ENCODE data around the gene ARID4A. TPM values are rescaled to one million over a fixed set of nuclear protein-coding genes. Genes with fewer than 3 reads are reported as not detected.
A peak's percentile ranks its signal among the peaks of the same experiment; 100 is the strongest.
"Not testable (repeated sequence)": the region's sequence is repeated elsewhere in the genome, so short reads cannot be mapped to it uniquely, and the experiment has no call there.

The ARID4A gene
- total and polyA plus RNA-seq, 4 donors: 7.3 to 49.3 (median 15.2) TPM

DNA sequence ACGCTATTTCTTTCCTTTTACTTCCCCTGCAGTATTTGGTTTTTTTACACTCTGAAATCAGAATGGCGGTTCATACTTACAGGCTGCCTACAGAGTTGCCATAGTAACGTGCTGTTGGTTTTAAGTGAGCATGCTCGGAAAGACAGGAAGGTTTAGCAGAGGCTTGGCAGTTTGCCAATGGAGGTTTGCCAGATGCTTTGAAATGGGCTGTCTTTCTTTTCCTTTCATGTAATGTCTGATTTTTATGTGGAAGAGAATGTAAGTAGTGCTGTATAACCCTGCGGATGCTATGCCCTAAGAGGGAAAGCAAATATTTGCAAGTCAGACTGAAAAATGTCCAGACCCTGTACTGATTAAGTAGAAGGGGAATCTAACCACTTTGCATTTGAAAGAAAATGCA is 32.8 kb downstream of the ARID4A start:
- Histone ChIP-seq H3K36me3 (ENCODE audit: control insufficient read depth in 4 of 4, insufficient read depth in 4 of 4, low read length in 4 of 4) (peaks cover 5 to 23% (median 14%) of the 10 kb centered on the region in 4 donors), H3K27ac (ENCODE audit: low read depth in 1 of 2, low read length in 1 of 2) (peak overlapping the region in 1 of 2 donors; percentile 45), H3K27me3 (ENCODE audit: control insufficient read depth in 3 of 3, insufficient read depth in 3 of 3, low read length in 2 of 3) (no peaks in the 10 kb centered on the region), H3K4me3 (no peak overlapping the region), H3K9ac (ENCODE audit: insufficient read depth in 1 of 2, low read length in 2 of 2) (peak overlapping the region in 1 of 2 donors; percentile 80), H3K9me3 (ENCODE audit: control insufficient read depth in 4 of 4, insufficient read depth in 3 of 4, low read length in 3 of 4) (no peaks in the 10 kb centered on the region), H3K4me1 (ENCODE audit: control insufficient read depth in 5 of 5, insufficient read depth in 5 of 5, low read length in 5 of 5) (peaks cover 0 to 20% (median 2%) of the 10 kb centered on the region in 5 donors)
- DNase-seq (peak; percentile 98 to 100 (median 100)), ATAC-seq (ENCODE audit: insufficient read depth, low FRiP score) (peak; percentile 41)
- WGBS, 2 donors: 1 to 2% methylated on average over 5 of the region's 5 CpGs
- TF ChIP-seq, protein P1, sequence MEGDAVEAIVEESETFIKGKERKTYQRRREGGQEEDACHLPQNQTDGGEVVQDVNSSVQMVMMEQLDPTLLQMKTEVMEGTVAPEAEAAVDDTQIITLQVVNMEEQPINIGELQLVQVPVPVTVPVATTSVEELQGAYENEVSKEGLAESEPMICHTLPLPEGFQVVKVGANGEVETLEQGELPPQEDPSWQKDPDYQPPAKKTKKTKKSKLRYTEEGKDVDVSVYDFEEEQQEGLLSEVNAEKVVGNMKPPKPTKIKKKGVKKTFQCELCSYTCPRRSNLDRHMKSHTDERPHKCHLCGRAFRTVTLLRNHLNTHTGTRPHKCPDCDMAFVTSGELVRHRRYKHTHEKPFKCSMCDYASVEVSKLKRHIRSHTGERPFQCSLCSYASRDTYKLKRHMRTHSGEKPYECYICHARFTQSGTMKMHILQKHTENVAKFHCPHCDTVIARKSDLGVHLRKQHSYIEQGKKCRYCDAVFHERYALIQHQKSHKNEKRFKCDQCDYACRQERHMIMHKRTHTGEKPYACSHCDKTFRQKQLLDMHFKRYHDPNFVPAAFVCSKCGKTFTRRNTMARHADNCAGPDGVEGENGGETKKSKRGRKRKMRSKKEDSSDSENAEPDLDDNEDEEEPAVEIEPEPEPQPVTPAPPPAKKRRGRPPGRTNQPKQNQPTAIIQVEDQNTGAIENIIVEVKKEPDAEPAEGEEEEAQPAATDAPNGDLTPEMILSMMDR (IDR thresholded peaks at IDR 0.05; ENCODE audit: control extremely low read depth, extremely low read depth): no peak

DNA sequence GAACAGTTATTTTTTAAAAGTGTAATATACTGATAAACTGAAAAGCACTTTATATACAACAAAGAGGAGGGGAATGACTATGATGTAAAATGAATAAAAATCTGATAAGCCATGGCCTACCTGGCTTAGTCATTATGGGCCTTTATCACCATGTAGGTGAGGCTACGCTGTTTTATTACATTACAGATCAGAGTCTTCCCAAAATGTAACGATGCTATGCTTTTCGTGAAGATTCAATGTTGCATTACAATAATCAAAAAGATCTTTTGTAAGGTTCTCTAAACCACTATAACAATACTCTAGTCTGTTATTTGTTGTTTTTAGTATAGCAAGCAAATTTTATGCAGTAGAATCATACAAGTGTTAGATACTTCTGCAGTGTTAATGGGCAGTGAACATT is 34.2 kb downstream of the ARID4A start:
- peaks cover 2 to 20% (median 7%) of the 10 kb centered on the region in 4 donors for H3K36me3 ChIP-seq (ENCODE audit: control insufficient read depth in 4 of 4, insufficient read depth in 4 of 4, low read length in 4 of 4)

DNA sequence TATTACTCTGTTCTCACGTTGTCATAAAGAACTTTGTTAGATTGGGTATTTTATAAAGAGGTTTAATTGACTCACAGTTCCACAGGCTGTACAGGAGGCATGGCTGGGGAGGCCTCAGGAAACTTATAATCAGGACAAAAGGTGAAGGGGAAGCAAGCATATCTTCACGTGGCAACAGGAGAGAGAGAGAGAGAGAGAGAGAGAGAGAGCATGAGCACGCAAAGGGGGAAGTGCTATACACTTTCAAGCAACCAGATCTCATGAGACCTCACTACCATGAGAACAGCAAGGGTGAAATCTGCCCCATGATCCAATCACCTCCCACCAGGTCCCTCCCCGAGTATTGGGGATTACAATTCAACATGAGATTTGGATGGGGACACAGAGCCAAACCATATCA is 41.3 kb downstream of the ARID4A start:
- H3K27me3 ChIP-seq (ENCODE audit: control insufficient read depth in 3 of 3, insufficient read depth in 3 of 3, low read length in 2 of 3); H3K4me3 ChIP-seq; ATAC-seq (ENCODE audit: insufficient read depth, low FRiP score); H3K9ac ChIP-seq (ENCODE audit: insufficient read depth in 1 of 2, low read length in 2 of 2); H3K4me1 ChIP-seq (ENCODE audit: control insufficient read depth in 5 of 5, insufficient read depth in 5 of 5, low read length in 5 of 5); H3K27ac ChIP-seq (ENCODE audit: low read depth in 1 of 2, low read length in 1 of 2); H3K9me3 ChIP-seq (ENCODE audit: control insufficient read depth in 4 of 4, insufficient read depth in 3 of 4, low read length in 3 of 4); DNase-seq: not testable (repeated sequence)
- peaks cover 8 to 34% (median 12%) of the 10 kb centered on the region in 4 donors for H3K36me3 ChIP-seq (ENCODE audit: control insufficient read depth in 4 of 4, insufficient read depth in 4 of 4, low read length in 4 of 4)
- 55 to 71% methylated on average over 4 of the region's 4 CpGs for WGBS, 2 donors

More for the DNA sequence above, 34.2 kb downstream of the ARID4A start:
- peak overlapping the region in 1 of 2 donors; percentile 8 for H3K9ac ChIP-seq (ENCODE audit: insufficient read depth in 1 of 2, low read length in 2 of 2)
- H3K4me3 ChIP-seq: no peak overlapping the region
- H3K27me3 ChIP-seq (ENCODE audit: control insufficient read depth in 3 of 3, insufficient read depth in 3 of 3, low read length in 2 of 3): no peaks in the 10 kb centered on the region
- 90 to 97% methylated on average over 3 of the region's 3 CpGs for WGBS, 2 donors
- DNase-seq (peak in 1 of 3 donors; percentile 34), ATAC-seq (ENCODE audit: insufficient read depth, low FRiP score) (no peak)
- no peaks in the 10 kb centered on the region for H3K9me3 ChIP-seq (ENCODE audit: control insufficient read depth in 4 of 4, insufficient read depth in 3 of 4, low read length in 3 of 4)
- H3K4me1 ChIP-seq (ENCODE audit: control insufficient read depth in 5 of 5, insufficient read depth in 5 of 5, low read length in 5 of 5): peaks cover 0 to 20% (median 2%) of the 10 kb centered on the region in 5 donors
- TF ChIP-seq, protein P1 (IDR thresholded peaks at IDR 0.05; ENCODE audit: control extremely low read depth, extremely low read depth): no peak
- no peak overlapping the region for H3K27ac ChIP-seq (ENCODE audit: low read depth in 1 of 2, low read length in 1 of 2)

DNA sequence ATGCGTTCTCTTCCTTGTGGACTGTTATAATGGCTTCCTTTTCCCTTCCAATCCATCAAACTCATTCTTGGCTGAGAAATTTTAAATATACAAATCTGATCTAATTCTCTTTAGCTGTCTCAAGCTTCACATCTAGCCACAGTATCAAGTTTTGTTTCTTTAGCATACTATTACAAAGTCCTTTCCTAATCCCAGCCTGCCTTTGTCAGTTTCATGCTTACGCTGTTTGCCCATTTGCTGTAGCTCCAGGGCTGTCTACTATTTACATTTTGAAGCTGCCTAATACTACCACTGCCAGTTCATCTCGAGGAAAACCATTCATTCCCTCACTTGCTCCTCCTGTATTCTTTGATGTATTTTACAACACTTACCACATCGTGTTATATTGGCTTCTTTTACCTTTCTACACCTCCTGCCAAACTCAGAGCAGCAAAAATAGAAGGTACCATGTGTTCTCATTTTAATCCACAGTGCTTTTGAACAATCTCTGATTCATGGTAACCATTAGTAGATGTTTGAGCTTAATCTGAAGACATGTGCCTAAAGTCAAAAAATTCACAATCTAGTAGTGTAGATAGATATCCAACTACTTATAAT is 42.9 kb downstream of the ARID4A start:
- Histone ChIP-seq H3K36me3 (ENCODE audit: control insufficient read depth in 4 of 4, insufficient read depth in 4 of 4, low read length in 4 of 4) (peaks cover 7 to 40% (median 12%) of the 10 kb centered on the region in 4 donors), H3K4me1 (ENCODE audit: control insufficient read depth in 5 of 5, insufficient read depth in 5 of 5, low read length in 5 of 5) (no peaks in the 10 kb centered on the region), H3K9ac (ENCODE audit: insufficient read depth in 1 of 2, low read length in 2 of 2) (no peak overlapping the region), H3K27ac (ENCODE audit: low read depth in 1 of 2, low read length in 1 of 2) (no peak overlapping the region), H3K27me3 (ENCODE audit: control insufficient read depth in 3 of 3, insufficient read depth in 3 of 3, low read length in 2 of 3) (no peaks in the 10 kb centered on the region), H3K4me3 (no peak overlapping the region), H3K9me3 (ENCODE audit: control insufficient read depth in 4 of 4, insufficient read depth in 3 of 4, low read length in 3 of 4) (no peaks in the 10 kb centered on the region)
- WGBS, 2 donors: 79 to 87% methylated on average over 4 of the region's 4 CpGs
- TF ChIP-seq, protein P1 (IDR thresholded peaks at IDR 0.05; ENCODE audit: control extremely low read depth, extremely low read depth): no peak
- ATAC-seq (ENCODE audit: insufficient read depth, low FRiP score) (no peak), DNase-seq (no peak)

DNA sequence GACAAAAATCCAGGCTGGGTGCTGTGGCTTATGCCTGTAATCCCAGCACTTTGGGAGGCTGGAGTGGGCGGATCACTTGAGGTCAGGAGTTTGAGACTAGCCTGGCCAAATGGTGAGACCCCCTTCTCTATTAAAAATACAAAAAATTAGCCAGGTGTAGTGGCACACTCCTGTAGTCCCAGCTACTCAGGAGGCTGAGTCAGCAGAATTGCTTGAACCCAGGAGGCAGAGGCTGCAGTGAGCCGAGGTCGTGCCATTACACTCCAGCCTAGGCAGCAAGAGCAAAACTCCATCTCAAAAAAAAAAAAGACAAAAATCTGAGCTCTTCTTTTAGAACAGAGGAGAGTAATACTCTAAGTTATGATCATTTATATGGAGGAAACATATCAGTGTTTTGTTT is 45.2 kb downstream of the ARID4A start:
- H3K4me3 ChIP-seq; H3K9me3 ChIP-seq (ENCODE audit: control insufficient read depth in 4 of 4, insufficient read depth in 3 of 4, low read length in 3 of 4); H3K27me3 ChIP-seq (ENCODE audit: control insufficient read depth in 3 of 3, insufficient read depth in 3 of 3, low read length in 2 of 3); ATAC-seq (ENCODE audit: insufficient read depth, low FRiP score); H3K4me1 ChIP-seq (ENCODE audit: control insufficient read depth in 5 of 5, insufficient read depth in 5 of 5, low read length in 5 of 5); DNase-seq; H3K27ac ChIP-seq (ENCODE audit: low read depth in 1 of 2, low read length in 1 of 2); H3K9ac ChIP-seq (ENCODE audit: insufficient read depth in 1 of 2, low read length in 2 of 2): not testable (repeated sequence)
- H3K36me3 ChIP-seq (ENCODE audit: control insufficient read depth in 4 of 4, insufficient read depth in 4 of 4, low read length in 4 of 4): peaks cover 7 to 45% (median 11%) of the 10 kb centered on the region in 4 donors
- 96 to 97% methylated on average over 3 of the region's 3 CpGs for WGBS, 2 donors

All from lung (tissue), 12 donors.